Naive thymus-derived CD4-positive, alpha-beta T cell (primary cell): ENCODE data around the gene MRPL43. TPM values are rescaled to one million over a fixed set of nuclear protein-coding genes. Genes with fewer than 3 reads are reported as not detected.

Source experiments
- ATAC-seq: fragments of 150-1000 bp; cut with Tn5 transposase; 2 replicates; pipeline ENCODE4 v1.10.0; 2021; ENCODE audit warnings: mild to moderate bottlenecking, moderate library complexity
- CTCF ChIA-PET: fragments of 350-600 bp; sonication (Branson Sonifier 250); formaldehyde crosslinking; loops from one replicate; lab custom pipeline; 2021; ENCODE audit warnings: antibody characterized with exemption; lab: Charles Lee
- POLR2A ChIA-PET: fragments of 350-600 bp; sonication (Branson Sonifier 250); formaldehyde crosslinking; loops from one replicate; lab custom pipeline; 2021; ENCODE audit warnings: antibody characterized with exemption, inconsistent platforms; lab: Charles Lee
- DNase-seq, 9 donors: peaks; one replicate each; pipeline versions ENCODE4 v3.0.0 to v3.0.0-alpha.2; 2020 to 2022; ENCODE audit warnings: mixed read lengths in 1 of 9
- H3K27ac ChIP-seq: one replicate; pipeline ENCODE4 v1.7.0; 2013; ENCODE audit warnings: mild to moderate bottlenecking, low read depth, low read length, moderate library complexity
- H3K27me3 ChIP-seq, 2 donors: one replicate each; pipeline ENCODE4 v1.7.0; 2013; ENCODE audit warnings: low read length in 2 of 2, mild to moderate bottlenecking in 2 of 2, moderate library complexity in 2 of 2; ENCODE audit not compliant: control insufficient read depth in 2 of 2, insufficient read depth in 2 of 2
- H3K36me3 ChIP-seq, 3 experiments: 1 replicate in 2 of 3; 2 replicates in 1 of 3; pipeline ENCODE4 v1.7.0; 2013; ENCODE audit warnings: low read length in 3 of 3, mild to moderate bottlenecking in 3 of 3, moderate library complexity in 1 of 3; ENCODE audit not compliant: insufficient read depth in 3 of 3, control insufficient read depth in 2 of 3
- H3K4me1 ChIP-seq, 2 donors: one replicate each; pipeline ENCODE4 v1.7.0; 2013; ENCODE audit warnings: low read length in 2 of 2, mild to moderate bottlenecking in 2 of 2, moderate library complexity in 1 of 2; ENCODE audit not compliant: control insufficient read depth in 2 of 2, insufficient read depth in 2 of 2
- H3K4me3 ChIP-seq: 2 replicates; pipeline ENCODE4 v1.7.0; 2013; ENCODE audit warnings: mild to moderate bottlenecking, low read length
- H3K9me3 ChIP-seq, 3 experiments: 1 replicate in 2 of 3; 2 replicates in 1 of 3; pipeline ENCODE4 v1.7.0; 2013; ENCODE audit warnings: low read length in 3 of 3; ENCODE audit not compliant: control insufficient read depth in 2 of 3
- H3K27ac Mint-ChIP-seq, 9 donors: one replicate each; pipeline ENCODE4 v1.8.0; 2020 to 2022; ENCODE audit warnings: mixed read lengths in 9 of 9, mild to moderate bottlenecking in 8 of 9, moderate library complexity in 5 of 9, inconsistent platforms in 2 of 9
- H3K27me3 Mint-ChIP-seq, 5 donors: one replicate each; pipeline ENCODE4 v1.8.0; 2021 to 2022; ENCODE audit warnings: mixed read lengths in 5 of 5, mild to moderate bottlenecking in 1 of 5
- H3K36me3 Mint-ChIP-seq, 5 donors: one replicate each; pipeline ENCODE4 v1.8.0; 2020 to 2022; ENCODE audit warnings: mixed read lengths in 5 of 5, mild to moderate bottlenecking in 3 of 5, inconsistent platforms in 1 of 5
- H3K4me1 Mint-ChIP-seq, 7 donors: one replicate each; pipeline ENCODE4 v1.8.0; 2020 to 2022; ENCODE audit warnings: mixed read lengths in 7 of 7, mild to moderate bottlenecking in 3 of 7, inconsistent platforms in 1 of 7
- H3K4me3 Mint-ChIP-seq, 10 donors: one replicate each; pipeline ENCODE4 v1.8.0; 2020 to 2022; ENCODE audit warnings: mild to moderate bottlenecking in 10 of 10, mixed read lengths in 10 of 10, moderate library complexity in 6 of 10, inconsistent platforms in 2 of 10
- H3K9me3 Mint-ChIP-seq, 11 donors: one replicate each; pipeline ENCODE4 v1.8.0; 2020 to 2022; ENCODE audit warnings: mixed read lengths in 11 of 11, mild to moderate bottlenecking in 4 of 11, inconsistent platforms in 1 of 11, moderate library complexity in 1 of 11
- intact Hi-C, 2 donors: fragments of 100-400 bp; cut with micrococcal nuclease; formaldehyde crosslinking; loops; one replicate each; pipeline ENCODE4 v1.15.1; 2023
- polyA plus RNA-seq, 2 donors: library from polyadenylated mRNA; unstranded; fragments of 300-500 nt; fragmentation: Illumina TruSeq; gene quantifications; one replicate each; pipeline ENCODE4 v1.2.3, GENCODE V29; 2021
- total RNA-seq, 6 experiments: library from RNA in 5 of 6; stranded (reverse) in 5 of 6; gene quantifications; 1 replicate in 5 of 6; 2 replicates in 1 of 6; pipeline ENCODE4 v1.2.3 and lab custom pipeline; 2021 to 2026

Gene MRPL43
- total and polyA plus RNA-seq, 7 experiments from 2014 or later, result 35.8 to 149 (median 68.3) TPM

- Mint-ChIP-seq H3K27ac (peak overlapping the region in 2 of 9 donors; percentile 24 to 44), H3K4me1 (peaks cover 4 to 18% (median 14%) of the 10 kb centered on the region in 7 donors), H3K36me3 (peaks cover 0 to 1% (median 0%) of the 10 kb centered on the region in 5 donors), H3K9me3 (no peaks in the 10 kb centered on the region), H3K27me3 (peaks cover 0 to 5% (median 0%) of the 10 kb centered on the region in 5 donors), H3K4me3 (peak overlapping the region; percentile 53 to 81 (median 68))
- intact Hi-C loops, result no loop called here
- CTCF ChIA-PET, result no interaction called here
- no peak for DNase-seq
- peaks cover 4 to 12% of the 10 kb centered on the region in 2 donors for H3K4me1 ChIP-seq
- H3K27ac ChIP-seq, result no peak overlapping the region
- no peaks in the 10 kb centered on the region for H3K27me3 ChIP-seq
- POLR2A ChIA-PET, result interaction anchor here (3.2 kb wide), 1 partner anchor 26 kb away, joined by 17 read pairs; no protein-coding TSS in a partner anchor
- H3K36me3 ChIP-seq, result no peaks in the 10 kb centered on the region
- H3K4me3 ChIP-seq, result no peak overlapping the region
- no peaks in the 10 kb centered on the region for H3K9me3 ChIP-seq
- no peak for ATAC-seq
Observed at GRCh38 chr10:100970914-100971811, 16.1 kb downstream of the MRPL43 start.

GRCh38 chr10:100970076-100970913 is 17.0 kb downstream of the MRPL43 start:
- ChIA-PET POLR2A (interaction anchor here (3.2 kb wide), 1 partner anchor 27 kb away, joined by 17 read pairs; no protein-coding TSS in a partner anchor), CTCF (interaction anchor here (2.1 kb wide), 1 partner anchor 41 kb away, joined by 13 read pairs; no protein-coding TSS in a partner anchor)
- Histone ChIP-seq H3K27me3 (no peaks in the 10 kb centered on the region), H3K4me1 (peaks cover 4 to 12% of the 10 kb centered on the region in 2 donors), H3K36me3 (no peaks in the 10 kb centered on the region), H3K4me3 (peak overlapping the region; percentile 43), H3K9me3 (no peaks in the 10 kb centered on the region), H3K27ac (no peak overlapping the region)
- Mint-ChIP-seq H3K9me3 (no peaks in the 10 kb centered on the region), H3K4me1 (peaks cover 4 to 18% (median 14%) of the 10 kb centered on the region in 7 donors), H3K27ac (peak overlapping the region in 3 of 9 donors; percentile 9 to 44 (median 24)), H3K27me3 (peaks cover 0 to 5% (median 0%) of the 10 kb centered on the region in 5 donors), H3K36me3 (peaks cover 0 to 4% (median 1%) of the 10 kb centered on the region in 5 donors), H3K4me3 (peak overlapping the region; percentile 53 to 81 (median 68))
- ATAC-seq, result peak; percentile 66
- peak in 4 of 9 donors; percentile 14 to 39 (median 20) for DNase-seq
- intact Hi-C loops, result no loop called here

- H3K36me3 Mint-ChIP-seq, result peaks cover 0 to 4% (median 1%) of the 10 kb centered on the region in 5 donors
- H3K36me3 ChIP-seq, result no peaks in the 10 kb centered on the region
- ATAC-seq (peak; percentile 79), DNase-seq (peak in 8 of 9 donors; percentile 26 to 53 (median 38))
- ChIA-PET POLR2A (interaction anchor here (1.1 to 3.2 kb wide), 2 partner anchors 18 to 28 kb away, joined by 3 to 17 read pairs; partner anchors contain the start of genes MRPL43 and TWNK), CTCF (interaction anchor here (0.9 to 4.7 kb wide), 3 partner anchors 19 to 45 kb away, joined by 4 to 18 read pairs (median 13); no protein-coding TSS in a partner anchor)
- peaks cover 4 to 12% of the 10 kb centered on the region in 2 donors for H3K4me1 ChIP-seq
- no peaks in the 10 kb centered on the region for H3K9me3 Mint-ChIP-seq
- H3K9me3 ChIP-seq, result no peaks in the 10 kb centered on the region
- H3K27me3 Mint-ChIP-seq, result peaks cover 0 to 5% (median 0%) of the 10 kb centered on the region in 5 donors
- peaks cover 4 to 18% (median 14%) of the 10 kb centered on the region in 7 donors for H3K4me1 Mint-ChIP-seq
- peak within 1 kb of the TSS; percentile 30 for H3K27ac ChIP-seq
- H3K4me3 Mint-ChIP-seq, result peak within 1 kb of the TSS; percentile 53 to 81 (median 73)
- H3K27ac Mint-ChIP-seq, result peak within 1 kb of the TSS in 3 of 9 donors; percentile 1 to 83 (median 24)
- intact Hi-C loops, result loop anchor here (1.0 to 2.0 kb wide), 4 partner anchors 18 to 45 kb away; partner anchors contain the start of genes MRPL43 (in 2 of the 2) and TWNK (in 2 of the 2)
- peak within 1 kb of the TSS; percentile 49 for H3K4me3 ChIP-seq
- H3K27me3 ChIP-seq, result no peaks in the 10 kb centered on the region
Observed at GRCh38 chr10:100969187-100970075, 17.9 kb downstream of the MRPL43 start, which contains the start of gene SEMA4G. SEMA4G (plus strand) TSS chr10:100969504; CDS start chr10:100972913, 3,409 bp downstream.

DNA sequence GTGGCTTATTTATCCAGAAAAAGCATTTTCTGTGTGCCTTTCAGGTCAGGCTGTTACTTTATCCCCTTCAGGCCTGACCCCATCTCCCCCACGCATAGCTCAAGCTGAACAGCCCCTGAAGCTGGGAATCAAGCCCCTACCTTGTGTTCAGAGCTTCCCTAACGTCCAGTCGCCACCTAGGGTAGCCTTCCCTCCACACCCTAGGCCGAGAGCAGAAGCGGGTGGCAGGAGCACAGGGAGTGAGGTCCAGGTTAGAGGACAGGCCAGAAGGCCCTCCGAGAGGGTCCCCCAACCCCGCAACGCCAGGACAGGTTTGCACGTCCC is 18.5 kb downstream of the MRPL43 start:
- CTCF ChIA-PET, result interaction anchor here (0.5 to 4.7 kb wide), 4 partner anchors 16 to 46 kb away, joined by 3 to 18 read pairs (median 8); no protein-coding TSS in a partner anchor
- no peaks in the 10 kb centered on the region for H3K36me3 ChIP-seq
- Mint-ChIP-seq H3K27ac (peak overlapping the region in 3 of 9 donors; percentile 1 to 83 (median 24)), H3K27me3 (peaks cover 0 to 5% (median 0%) of the 10 kb centered on the region in 5 donors), H3K4me1 (peaks cover 4 to 18% (median 14%) of the 10 kb centered on the region in 7 donors), H3K4me3 (peak overlapping the region in 9 of 10 donors; percentile 53 to 81 (median 68)), H3K9me3 (no peaks in the 10 kb centered on the region), H3K36me3 (peaks cover 0 to 4% (median 1%) of the 10 kb centered on the region in 5 donors)
- H3K9me3 ChIP-seq, result no peaks in the 10 kb centered on the region
- POLR2A ChIA-PET, result interaction anchor here (1.1 to 3.2 kb wide), 2 partner anchors 18 to 29 kb away, joined by 3 to 17 read pairs; partner anchors contain the start of genes MRPL43 and TWNK
- ATAC-seq (no peak), DNase-seq (no peak)
- H3K4me3 ChIP-seq, result peak overlapping the region; percentile 49
- no peak overlapping the region for H3K27ac ChIP-seq
- peaks cover 4 to 12% of the 10 kb centered on the region in 2 donors for H3K4me1 ChIP-seq
- intact Hi-C loops, result loop anchor here (1.0 to 2.0 kb wide), 4 partner anchors 18 to 45 kb away; partner anchors contain the start of genes MRPL43 (in 2 of the 2) and TWNK (in 2 of the 2)
- H3K27me3 ChIP-seq, result no peaks in the 10 kb centered on the region

DNA sequence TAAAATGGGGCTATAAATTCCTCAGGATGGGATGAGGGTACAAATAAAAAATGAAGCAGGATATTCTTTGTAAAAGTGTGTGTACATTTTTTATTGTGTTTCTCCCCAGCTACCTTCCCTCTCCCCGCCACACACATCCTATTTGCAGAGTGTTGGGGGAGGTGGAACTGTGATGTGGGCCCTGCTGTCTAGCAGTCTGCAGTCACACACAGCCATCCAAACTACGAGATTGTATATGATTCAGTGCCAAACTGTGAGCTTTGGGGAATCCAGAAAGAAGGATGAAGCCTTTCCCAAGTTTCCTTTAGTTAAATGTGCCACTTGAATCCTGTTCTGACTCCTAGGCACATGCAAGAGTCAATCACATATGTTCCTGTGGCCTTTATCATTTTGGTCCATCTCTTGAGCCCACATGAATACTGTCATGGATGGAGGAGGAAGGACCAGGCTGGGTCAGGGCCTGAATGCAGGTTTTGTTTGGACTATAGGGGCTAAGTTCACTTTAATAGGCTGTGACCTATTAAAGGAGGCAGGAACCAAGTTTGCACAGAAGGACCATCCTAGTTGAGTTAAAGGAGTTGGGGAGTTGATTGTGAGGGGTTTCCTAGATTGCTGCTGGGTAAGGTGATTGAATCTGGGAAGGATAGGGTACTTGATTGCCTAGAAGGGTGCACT is 19.1 kb downstream of the MRPL43 start:
- H3K4me3 ChIP-seq, result no peak overlapping the region
- no peak overlapping the region for H3K27ac ChIP-seq
- ChIA-PET POLR2A (interaction anchor here (1.1 to 3.2 kb wide), 2 partner anchors 19 to 29 kb away, joined by 3 to 17 read pairs; partner anchors contain the start of genes MRPL43 and TWNK), CTCF (interaction anchor here (0.5 to 4.7 kb wide), 5 partner anchors 16 to 48 kb away, joined by 3 to 18 read pairs (median 6); no protein-coding TSS in a partner anchor)
- no peaks in the 10 kb centered on the region for H3K27me3 ChIP-seq
- Mint-ChIP-seq H3K27me3 (peaks cover 0 to 5% (median 0%) of the 10 kb centered on the region in 5 donors), H3K9me3 (no peaks in the 10 kb centered on the region), H3K4me3 (peak overlapping the region; percentile 53 to 81 (median 73)), H3K36me3 (peaks cover 0 to 4% (median 1%) of the 10 kb centered on the region in 5 donors), H3K4me1 (peaks cover 4 to 18% (median 14%) of the 10 kb centered on the region in 7 donors), H3K27ac (peak overlapping the region in 3 of 9 donors; percentile 1 to 83 (median 24))
- no peak for DNase-seq
- H3K9me3 ChIP-seq, result no peaks in the 10 kb centered on the region
- H3K36me3 ChIP-seq, result no peaks in the 10 kb centered on the region
- H3K4me1 ChIP-seq, result peaks cover 4 to 12% of the 10 kb centered on the region in 2 donors
- intact Hi-C loops, result loop anchor here in 1 of 2 donors (2.0 kb wide), 1 partner anchor 45 kb away; no protein-coding TSS in a partner anchor
- no peak for ATAC-seq
